ENCODE results near the gene ULK3. TPM values are rescaled to one million over a fixed set of nuclear protein-coding genes. Genes with fewer than 3 reads are reported as not detected.

Gene ULK3
- total and polyA plus RNA-seq, 2 of the 4 experiments (the other 2 are of a cell fraction), result 11.8 to 22.7 TPM

DNA sequence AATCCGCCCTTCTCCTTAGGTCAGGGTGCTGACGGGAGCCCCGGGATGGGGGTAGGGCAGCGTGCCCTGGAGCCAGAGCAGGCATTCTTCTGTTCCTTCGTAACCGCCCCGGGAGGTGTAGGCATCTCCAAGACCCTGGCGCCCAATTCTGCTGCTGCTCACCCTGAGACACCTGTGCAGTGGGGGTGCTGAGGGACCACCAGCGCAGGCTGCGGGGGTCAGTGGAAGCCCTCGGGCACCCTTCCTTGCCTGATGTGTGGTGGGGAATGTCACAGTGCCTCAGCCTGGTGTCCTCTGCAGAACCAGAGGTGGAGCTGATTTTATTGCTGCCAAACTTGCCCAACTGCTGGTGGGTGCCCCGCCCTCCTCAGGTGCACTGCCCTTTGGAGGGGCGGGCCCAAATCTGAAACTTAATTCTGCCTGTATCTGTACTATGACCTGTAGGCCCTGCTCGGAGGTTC lies 53.8 kb downstream of the ULK3 start:
- no peak for DNase-seq
- dilution Hi-C loops (cut with HindIII; ENCODE audit: low sequenced_read_pairs, unreplicated experiment), result no loop called here
- ChIA-PET POLR2A (ENCODE audit: unreplicated experiment) (no interaction called here), CTCF (interaction anchor here (0.7 kb wide), 1 partner anchor 289 kb away, joined by 3 read pairs; no protein-coding TSS in a partner anchor)
- 84% methylated on average over 7 of the region's 14 CpGs; no CpG with 5 or more reads in 1 of the 2 experiments for WGBS, 2 experiments (ENCODE audit: extremely low coverage in 2 of 2, insufficient read length in 1 of 2)
- intact Hi-C loops (cut with micrococcal nuclease), result no loop called here
- ATAC-seq (ENCODE audit: low read depth), result no peak
- no peak overlapping the region for H3K56ac ChIP-seq (ENCODE audit: extremely low read depth, insufficient read depth, low read length)
- no peaks in the 10 kb centered on the region for H3K27me3 ChIP-seq (ENCODE audit: control insufficient read depth, insufficient read depth, low read length)
- H2BK120ac ChIP-seq (ENCODE audit: low read depth, low read length), result no peak overlapping the region
- in situ Hi-C loops (cut with MboI; ENCODE audit: low sequenced_read_pairs), result no loop called here
- TF ChIP-seq BHLHE40 (IDR thresholded peaks at IDR 0.05; ENCODE audit: low read depth, low read length) (no peak), FOS (IDR thresholded peaks at IDR 0.05; ENCODE audit: low read depth, low read length) (no peak), RFX5 (IDR thresholded peaks at IDR 0.05; ENCODE audit: low read depth, low read length) (no peak), RAD21 (IDR thresholded peaks at IDR 0.05; ENCODE audit: low read length) (no peak), CHD1 (IDR thresholded peaks at IDR 0.05; ENCODE audit: low read depth, low read length) (no peak), SMC3 (IDR thresholded peaks at IDR 0.05; ENCODE audit: low read depth, low read length) (no peak), RCOR1 (IDR thresholded peaks at IDR 0.05; ENCODE audit: insufficient replicate concordance, low read length) (no peak), POLR2A (IDR thresholded peaks at IDR 0.05; ENCODE audit: low read depth, low read length) (no peak), NFE2L2 (IDR thresholded peaks at IDR 0.05; ENCODE audit: low read depth, low read length) (no peak), MXI1 (IDR thresholded peaks at IDR 0.05; ENCODE audit: borderline replicate concordance, low read depth, low read length) (no peak), CEBPB (IDR thresholded peaks at IDR 0.05; ENCODE audit: low read depth, low read length) (no peak), MAFK (IDR thresholded peaks at IDR 0.05; ENCODE audit: low read depth, low read length) (no peak), MAZ (IDR thresholded peaks at IDR 0.05; ENCODE audit: borderline replicate concordance, low read depth, low read length) (no peak)
- TF ChIP-seq, protein P1, sequence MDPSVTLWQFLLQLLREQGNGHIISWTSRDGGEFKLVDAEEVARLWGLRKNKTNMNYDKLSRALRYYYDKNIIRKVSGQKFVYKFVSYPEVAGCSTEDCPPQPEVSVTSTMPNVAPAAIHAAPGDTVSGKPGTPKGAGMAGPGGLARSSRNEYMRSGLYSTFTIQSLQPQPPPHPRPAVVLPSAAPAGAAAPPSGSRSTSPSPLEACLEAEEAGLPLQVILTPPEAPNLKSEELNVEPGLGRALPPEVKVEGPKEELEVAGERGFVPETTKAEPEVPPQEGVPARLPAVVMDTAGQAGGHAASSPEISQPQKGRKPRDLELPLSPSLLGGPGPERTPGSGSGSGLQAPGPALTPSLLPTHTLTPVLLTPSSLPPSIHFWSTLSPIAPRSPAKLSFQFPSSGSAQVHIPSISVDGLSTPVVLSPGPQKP (IDR thresholded peaks at IDR 0.05; ENCODE audit: borderline replicate concordance, low read depth, low read length), result no peak
- TF ChIP-seq, protein P2, sequence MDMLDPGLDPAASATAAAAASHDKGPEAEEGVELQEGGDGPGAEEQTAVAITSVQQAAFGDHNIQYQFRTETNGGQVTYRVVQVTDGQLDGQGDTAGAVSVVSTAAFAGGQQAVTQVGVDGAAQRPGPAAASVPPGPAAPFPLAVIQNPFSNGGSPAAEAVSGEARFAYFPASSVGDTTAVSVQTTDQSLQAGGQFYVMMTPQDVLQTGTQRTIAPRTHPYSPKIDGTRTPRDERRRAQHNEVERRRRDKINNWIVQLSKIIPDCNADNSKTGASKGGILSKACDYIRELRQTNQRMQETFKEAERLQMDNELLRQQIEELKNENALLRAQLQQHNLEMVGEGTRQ (IDR thresholded peaks at IDR 0.05; ENCODE audit: low read depth, low read length), result no peak
- TF ChIP-seq, protein P3, sequence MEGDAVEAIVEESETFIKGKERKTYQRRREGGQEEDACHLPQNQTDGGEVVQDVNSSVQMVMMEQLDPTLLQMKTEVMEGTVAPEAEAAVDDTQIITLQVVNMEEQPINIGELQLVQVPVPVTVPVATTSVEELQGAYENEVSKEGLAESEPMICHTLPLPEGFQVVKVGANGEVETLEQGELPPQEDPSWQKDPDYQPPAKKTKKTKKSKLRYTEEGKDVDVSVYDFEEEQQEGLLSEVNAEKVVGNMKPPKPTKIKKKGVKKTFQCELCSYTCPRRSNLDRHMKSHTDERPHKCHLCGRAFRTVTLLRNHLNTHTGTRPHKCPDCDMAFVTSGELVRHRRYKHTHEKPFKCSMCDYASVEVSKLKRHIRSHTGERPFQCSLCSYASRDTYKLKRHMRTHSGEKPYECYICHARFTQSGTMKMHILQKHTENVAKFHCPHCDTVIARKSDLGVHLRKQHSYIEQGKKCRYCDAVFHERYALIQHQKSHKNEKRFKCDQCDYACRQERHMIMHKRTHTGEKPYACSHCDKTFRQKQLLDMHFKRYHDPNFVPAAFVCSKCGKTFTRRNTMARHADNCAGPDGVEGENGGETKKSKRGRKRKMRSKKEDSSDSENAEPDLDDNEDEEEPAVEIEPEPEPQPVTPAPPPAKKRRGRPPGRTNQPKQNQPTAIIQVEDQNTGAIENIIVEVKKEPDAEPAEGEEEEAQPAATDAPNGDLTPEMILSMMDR (conservative IDR thresholded peaks at IDR 0.05; ENCODE audit: low read depth, low read length), result no peak
- no peak overlapping the region for H3K4ac ChIP-seq (ENCODE audit: low read depth, low read length)
- H3K9me3 ChIP-seq (ENCODE audit: control insufficient read depth, insufficient read depth, low read length), result no peaks in the 10 kb centered on the region
- no peak overlapping the region for H3K4me2 ChIP-seq (ENCODE audit: low read depth, low read length)
- no peak overlapping the region for H3K9ac ChIP-seq (ENCODE audit: low read depth, low read length)
- H3K79me1 ChIP-seq (ENCODE audit: low read depth in 1 of 2, low read length in 2 of 2), result peaks cover 19 to 89% of the 10 kb centered on the region in 2 experiments
- H4K8ac ChIP-seq (ENCODE audit: low read depth in 2 of 2, low read length in 2 of 2), result no peak overlapping the region; a peak in 1 of 4 replicates
- no peak overlapping the region for H3K4me3 ChIP-seq (ENCODE audit: insufficient read depth, low read depth, low read length)
- no peak overlapping the region for H4K5ac ChIP-seq (ENCODE audit: low read depth, low read length)
- BruUV-seq (replicated peaks), result no TSS peak
- H3K14ac ChIP-seq (replicated peaks; ENCODE audit: low read depth, low read length), result no peak overlapping the region
- H3K23ac ChIP-seq (ENCODE audit: low read depth, low read length), result peak overlapping the region; percentile 41; the same call in 1 of the 2 replicates
- H3K36me3 ChIP-seq (ENCODE audit: control insufficient read depth, insufficient read depth, low read length), result peaks cover 2% of the 10 kb centered on the region; the same call in 1 of the 2 replicates
- no peak overlapping the region for H2BK15ac ChIP-seq (ENCODE audit: low read depth, low read length)
- no peak overlapping the region for H3K27ac ChIP-seq (ENCODE audit: insufficient read depth, low read length)
- no peak overlapping the region for H2BK20ac ChIP-seq (ENCODE audit: low read depth, low read length)
- H3K4me1 ChIP-seq (ENCODE audit: control insufficient read depth, insufficient read depth, low read length), result peaks cover 24% of the 10 kb centered on the region
- peaks cover 89% of the 10 kb centered on the region for H4K20me1 ChIP-seq (ENCODE audit: insufficient read depth, low read length)
- H3K9me1 ChIP-seq (ENCODE audit: insufficient read depth, low read length), result peaks cover 45% of the 10 kb centered on the region
- no peak overlapping the region for H2AK9ac ChIP-seq (replicated peaks; ENCODE audit: low read depth, low read length, poor library complexity)
- no peak overlapping the region for H2AFZ ChIP-seq (replicated peaks; ENCODE audit: low read length, poor library complexity)
- no peak overlapping the region for H2AK5ac ChIP-seq (ENCODE audit: low read depth, low read length)
- no peak overlapping the region for H4K91ac ChIP-seq (ENCODE audit: insufficient read depth, low read depth, low read length)
- H3K18ac ChIP-seq (ENCODE audit: low read depth, low read length), result no peak overlapping the region
- H2BK5ac ChIP-seq (ENCODE audit: low read depth, low read length, poor library complexity, severe bottlenecking), result no peak overlapping the region

Measured in IMR-90 (cell line).